Keratinocyte (primary cell): ENCODE data around the gene PDE1A. TPM values are rescaled to one million over a fixed set of nuclear protein-coding genes. Genes with fewer than 3 reads are reported as not detected.

Source experiments
- DNase-seq: peaks from one replicate; pipeline ENCODE4 v3.0.0-alpha.2; 2011; ENCODE audit warnings: low read depth, missing footprints, low spot score
- FAIRE-seq: peaks from 2 replicates; lab custom pipeline; 2011; peaks lifted over from hg19 to GRCh38; lab: Jason Lieb, UNC
- H2AFZ ChIP-seq: 2 replicates; pipeline ENCODE4 v1.6.0; 2012; ENCODE audit warnings: low read length, control low read depth, inconsistent platforms; ENCODE audit not compliant: control insufficient read depth
- H3K27ac ChIP-seq: 2 replicates; pipeline ENCODE4 v1.5.1; 2011; ENCODE audit warnings: low read length; ENCODE audit not compliant: control insufficient read depth, insufficient read depth
- H3K27me3 ChIP-seq: 3 replicates; pipeline ENCODE4 v1.6.0; 2011; ENCODE audit warnings: low read length; ENCODE audit not compliant: control insufficient read depth, insufficient read depth; ENCODE audit errors: extremely low read depth
- H3K36me3 ChIP-seq, 2 experiments: 2 replicates in 1 of 2; 3 replicates in 1 of 2; pipeline ENCODE4 v1.5.1; 2011; ENCODE audit warnings: low read length in 2 of 2, mild to moderate bottlenecking in 1 of 2; ENCODE audit not compliant: control insufficient read depth in 2 of 2, insufficient read depth in 2 of 2; ENCODE audit errors: extremely low read depth in 1 of 2
- H3K4me1 ChIP-seq: 3 replicates; pipeline ENCODE4 v1.5.1; 2011; ENCODE audit warnings: low read length; ENCODE audit not compliant: control insufficient read depth, insufficient read depth; ENCODE audit errors: extremely low read depth
- H3K4me2 ChIP-seq: 3 replicates; pipeline ENCODE4 v1.6.0; 2011; ENCODE audit warnings: low read depth, low read length; ENCODE audit not compliant: control insufficient read depth, insufficient read depth; ENCODE audit errors: extremely low read depth
- H3K4me3 ChIP-seq, 3 experiments: fragments of 200-600 bp in 1 of 3; sonication (generic) in 1 of 3; 2 replicates in 2 of 3; 3 replicates in 1 of 3; pipeline ENCODE4 v1.5.1; 2011 to 2016; ENCODE audit warnings: low read length in 3 of 3, mild to moderate bottlenecking in 3 of 3, control low read depth in 2 of 3, inconsistent platforms in 1 of 3, low read depth in 1 of 3, mixed read lengths in 1 of 3, mixed run types in 1 of 3, moderate library complexity in 1 of 3; ENCODE audit not compliant: control insufficient read depth in 2 of 3, insufficient read depth in 2 of 3; ENCODE audit errors: extremely low read depth in 1 of 3
- H3K79me2 ChIP-seq: 2 replicates; pipeline ENCODE4 v1.6.0; 2012; ENCODE audit warnings: low read length; ENCODE audit not compliant: control insufficient read depth, insufficient read depth
- H3K9ac ChIP-seq: 3 replicates; pipeline ENCODE4 v1.6.0; 2011; ENCODE audit warnings: low read length; ENCODE audit not compliant: control insufficient read depth, insufficient read depth; ENCODE audit errors: extremely low read depth
- H3K9me1 ChIP-seq: 3 replicates; pipeline ENCODE4 v1.6.0; 2011; ENCODE audit warnings: low read length; ENCODE audit not compliant: control insufficient read depth, insufficient read depth; ENCODE audit errors: extremely low read depth
- H3K9me3 ChIP-seq: 2 replicates; pipeline ENCODE4 v1.5.1; 2012; ENCODE audit warnings: low read depth, low read length; ENCODE audit not compliant: control insufficient read depth
- H4K20me1 ChIP-seq: 3 replicates; pipeline ENCODE4 v1.6.0; 2011; ENCODE audit warnings: low read length; ENCODE audit not compliant: control insufficient read depth, insufficient read depth; ENCODE audit errors: extremely low read depth
- EZH2 ChIP-seq: IDR thresholded peaks from one replicate; pipeline ENCODE4 v1.6.1; 2012; ENCODE audit warnings: inconsistent platforms, mild to moderate bottlenecking, low read length, moderate library complexity
- dilution Hi-C: fragments of 300-500 bp; cut with MboI; formaldehyde crosslinking; loops from one replicate; pipeline ENCODE4 v1.7.0; 2020; ENCODE audit warnings: low sequenced_read_pairs; ENCODE audit not compliant: extremely low pct_ligation_motif_present
- polyA plus RNA-seq, 5 experiments: library from polyadenylated mRNA; depleted of rRNA in 3 of 5; stranded (reverse) in 3 of 5; stranded (forward) in 1 of 5; unstranded in 1 of 5; fragments of >200 nt; gene quantifications; 1 replicate in 1 of 5; 2 replicates in 3 of 5; 3 replicates in 1 of 5; pipeline versions ENCODE4 v1.2.1 to v1.2.3, GENCODE V29; 2011 to 2012; ENCODE audit warnings: missing spikeins in 2 of 5, low read depth in 1 of 5, low replicate concordance in 1 of 5
- TF ChIP-seq, protein P1 (sequence below), 3 experiments: IDR thresholded peaks in 1 of 3; conservative IDR thresholded peaks in 1 of 3; optimal IDR thresholded peaks in 1 of 3; 2 replicates in 2 of 3; 3 replicates in 1 of 3; pipeline versions ENCODE3 to v1.5.1; 2011; ENCODE audit warnings: low read length in 3 of 3, mild to moderate bottlenecking in 3 of 3, moderate library complexity in 2 of 3, control low read depth in 1 of 3, inconsistent platforms in 1 of 3; ENCODE audit not compliant: insufficient read depth in 2 of 3; ENCODE audit errors: extremely low read depth in 1 of 3

Gene PDE1A
- polyA plus RNA-seq, 1 donor (not counting 4 experiments of a cell fraction or from before 2014, with no cell fraction given), result 0.10 TPM

GRCh38 chr2:182355815-182356214, 71.0 kb downstream of the PDE1A start:
- Histone ChIP-seq H3K4me3 (no peak overlapping the region), H3K79me2 (no peaks in the 10 kb centered on the region), H3K36me3 (no peaks in the 10 kb centered on the region), H3K9me1 (no peaks in the 10 kb centered on the region), H3K9ac (no peak overlapping the region), H3K27ac (no peak overlapping the region), H2AFZ (no peak overlapping the region), H3K4me2 (no peak overlapping the region), H3K27me3 (no peaks in the 10 kb centered on the region), H3K9me3 (no peaks in the 10 kb centered on the region), H4K20me1 (no peaks in the 10 kb centered on the region), H3K4me1 (peaks cover 6% of the 10 kb centered on the region)
- FAIRE-seq, result no peak
- dilution Hi-C loops, result no loop called here
- TF ChIP-seq, protein P1, sequence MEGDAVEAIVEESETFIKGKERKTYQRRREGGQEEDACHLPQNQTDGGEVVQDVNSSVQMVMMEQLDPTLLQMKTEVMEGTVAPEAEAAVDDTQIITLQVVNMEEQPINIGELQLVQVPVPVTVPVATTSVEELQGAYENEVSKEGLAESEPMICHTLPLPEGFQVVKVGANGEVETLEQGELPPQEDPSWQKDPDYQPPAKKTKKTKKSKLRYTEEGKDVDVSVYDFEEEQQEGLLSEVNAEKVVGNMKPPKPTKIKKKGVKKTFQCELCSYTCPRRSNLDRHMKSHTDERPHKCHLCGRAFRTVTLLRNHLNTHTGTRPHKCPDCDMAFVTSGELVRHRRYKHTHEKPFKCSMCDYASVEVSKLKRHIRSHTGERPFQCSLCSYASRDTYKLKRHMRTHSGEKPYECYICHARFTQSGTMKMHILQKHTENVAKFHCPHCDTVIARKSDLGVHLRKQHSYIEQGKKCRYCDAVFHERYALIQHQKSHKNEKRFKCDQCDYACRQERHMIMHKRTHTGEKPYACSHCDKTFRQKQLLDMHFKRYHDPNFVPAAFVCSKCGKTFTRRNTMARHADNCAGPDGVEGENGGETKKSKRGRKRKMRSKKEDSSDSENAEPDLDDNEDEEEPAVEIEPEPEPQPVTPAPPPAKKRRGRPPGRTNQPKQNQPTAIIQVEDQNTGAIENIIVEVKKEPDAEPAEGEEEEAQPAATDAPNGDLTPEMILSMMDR (optimal IDR thresholded peaks at IDR 0.05 in 1 of 3, IDR thresholded peaks at IDR 0.05 in 1 of 3, conservative IDR thresholded peaks at IDR 0.05 in 1 of 3; ENCODE audit: extremely low read depth in 1 of 3, insufficient read depth in 2 of 3, low read length in 3 of 3), result no peak
- no peak for TF ChIP-seq EZH2
- no peak for DNase-seq

- H3K4me2 ChIP-seq, result no peak overlapping the region
- no peaks in the 10 kb centered on the region for H3K79me2 ChIP-seq
- no peaks in the 10 kb centered on the region for H4K20me1 ChIP-seq
- H3K27ac ChIP-seq, result no peak overlapping the region
- FAIRE-seq (no peak), DNase-seq (no peak)
- no peak overlapping the region for H3K9ac ChIP-seq
- TF ChIP-seq EZH2, result no peak
- H2AFZ ChIP-seq, result no peak overlapping the region
- H3K9me3 ChIP-seq, result no peaks in the 10 kb centered on the region
- dilution Hi-C loops, result no loop called here
- H3K36me3 ChIP-seq, result no peaks in the 10 kb centered on the region
- no peak overlapping the region for H3K4me3 ChIP-seq
- no peaks in the 10 kb centered on the region for H3K9me1 ChIP-seq
- H3K4me1 ChIP-seq, result no peaks in the 10 kb centered on the region
- no peaks in the 10 kb centered on the region for H3K27me3 ChIP-seq
These were observed 75.4 kb downstream of the PDE1A start for GRCh38 chr2:182351427-182351826.

GRCh38 chr2:182349268-182349667, 77.6 kb downstream of the PDE1A start:
- Histone ChIP-seq H3K27ac (no peak overlapping the region), H3K27me3 (no peaks in the 10 kb centered on the region), H3K36me3 (no peaks in the 10 kb centered on the region), H3K4me1 (no peaks in the 10 kb centered on the region), H3K4me3 (no peak overlapping the region), H3K4me2 (no peak overlapping the region), H4K20me1 (no peaks in the 10 kb centered on the region), H2AFZ (no peak overlapping the region), H3K9me3 (no peaks in the 10 kb centered on the region), H3K79me2 (no peaks in the 10 kb centered on the region), H3K9ac (no peak overlapping the region), H3K9me1 (no peaks in the 10 kb centered on the region)
- dilution Hi-C loops, result no loop called here
- no peak for TF ChIP-seq EZH2
- TF ChIP-seq, protein P1 (optimal IDR thresholded peaks at IDR 0.05 in 1 of 3, IDR thresholded peaks at IDR 0.05 in 1 of 3, conservative IDR thresholded peaks at IDR 0.05 in 1 of 3; ENCODE audit: extremely low read depth in 1 of 3, insufficient read depth in 2 of 3, low read length in 3 of 3), result no peak
- FAIRE-seq (no peak), DNase-seq (no peak)
